Thoracic aorta (tissue), 2 donors: Measurements from ENCODE around the gene WDFY4. TPM values are rescaled to one million over a fixed set of nuclear protein-coding genes. Genes with fewer than 3 reads are reported as not detected.

Experiments used
- ATAC-seq: fragments of 150-250 bp; one replicate; pipeline ENCODE4 v1.8.0; 2017; ENCODE audit warnings: low read depth; ENCODE audit not compliant: insufficient number of reproducible peaks, low FRiP score
- DNase-seq: peaks from one replicate; pipeline ENCODE4 v3.0.0-alpha.2; 2020; ENCODE audit warnings: low spot score
- H3K27ac ChIP-seq, 2 donors: fragments of 200-600 bp; sonication (generic); 1 replicate in 1 of 2; 2 replicates in 1 of 2; pipeline ENCODE4 v1.5.1; 2016; ENCODE audit warnings: mild to moderate bottlenecking in 2 of 2, moderate library complexity in 2 of 2
- H3K27me3 ChIP-seq: fragments of 200-600 bp; sonication (generic); replicated peaks from 2 replicates; pipeline ENCODE4 v1.6.0; 2016; ENCODE audit warnings: mild to moderate bottlenecking; ENCODE audit not compliant: insufficient read depth
- H3K36me3 ChIP-seq: fragments of 200-600 bp; sonication (generic); one replicate; pipeline ENCODE4 v1.5.1; 2016
- H3K4me1 ChIP-seq, 2 donors: fragments of 200-600 bp; sonication (generic); 1 replicate in 1 of 2; 2 replicates in 1 of 2; pipeline versions ENCODE4 v1.5.1 to v1.6.0; 2016; ENCODE audit warnings: low read depth in 2 of 2, mild to moderate bottlenecking in 1 of 2; ENCODE audit not compliant: control insufficient read depth in 1 of 2
- H3K4me3 ChIP-seq: fragments of 200-600 bp; sonication (generic); 2 replicates; pipeline ENCODE4 v1.5.1; 2016; ENCODE audit warnings: mild to moderate bottlenecking
- H3K9me3 ChIP-seq: fragments of 200-600 bp; sonication (generic); 2 replicates; pipeline ENCODE4 v1.5.1; 2016
- total RNA-seq, 2 donors: library from RNA; depleted of rRNA; stranded (reverse); fragments of >200 nt; gene quantifications; one replicate each; pipeline versions ENCODE4 v1.1.0 to v1.2.3, GENCODE V29; 2016
- TF ChIP-seq, protein P1 (sequence below): fragments of 200-600 bp; sonication (generic); IDR thresholded peaks from one replicate; pipeline ENCODE4 v1.5.1; 2019; ENCODE audit warnings: antibody characterized with exemption

The WDFY4 gene
- total RNA-seq, 2 donors from 2014 or later: 10.0 to 14.9 TPM

- Histone ChIP-seq H3K9me3 (no peaks in the 10 kb centered on the region), H3K27me3 (no peaks in the 10 kb centered on the region), H3K4me3 (no peak overlapping the region), H3K36me3 (no peaks in the 10 kb centered on the region), H3K4me1 (no peaks in the 10 kb centered on the region), H3K27ac (no peak overlapping the region)
- ATAC-seq (no peak), DNase-seq (no peak)
- TF ChIP-seq, protein P1, sequence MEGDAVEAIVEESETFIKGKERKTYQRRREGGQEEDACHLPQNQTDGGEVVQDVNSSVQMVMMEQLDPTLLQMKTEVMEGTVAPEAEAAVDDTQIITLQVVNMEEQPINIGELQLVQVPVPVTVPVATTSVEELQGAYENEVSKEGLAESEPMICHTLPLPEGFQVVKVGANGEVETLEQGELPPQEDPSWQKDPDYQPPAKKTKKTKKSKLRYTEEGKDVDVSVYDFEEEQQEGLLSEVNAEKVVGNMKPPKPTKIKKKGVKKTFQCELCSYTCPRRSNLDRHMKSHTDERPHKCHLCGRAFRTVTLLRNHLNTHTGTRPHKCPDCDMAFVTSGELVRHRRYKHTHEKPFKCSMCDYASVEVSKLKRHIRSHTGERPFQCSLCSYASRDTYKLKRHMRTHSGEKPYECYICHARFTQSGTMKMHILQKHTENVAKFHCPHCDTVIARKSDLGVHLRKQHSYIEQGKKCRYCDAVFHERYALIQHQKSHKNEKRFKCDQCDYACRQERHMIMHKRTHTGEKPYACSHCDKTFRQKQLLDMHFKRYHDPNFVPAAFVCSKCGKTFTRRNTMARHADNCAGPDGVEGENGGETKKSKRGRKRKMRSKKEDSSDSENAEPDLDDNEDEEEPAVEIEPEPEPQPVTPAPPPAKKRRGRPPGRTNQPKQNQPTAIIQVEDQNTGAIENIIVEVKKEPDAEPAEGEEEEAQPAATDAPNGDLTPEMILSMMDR: no peak
Observed at GRCh38 chr10:48894911-48895802, 210.5 kb downstream of the WDFY4 start.

DNA sequence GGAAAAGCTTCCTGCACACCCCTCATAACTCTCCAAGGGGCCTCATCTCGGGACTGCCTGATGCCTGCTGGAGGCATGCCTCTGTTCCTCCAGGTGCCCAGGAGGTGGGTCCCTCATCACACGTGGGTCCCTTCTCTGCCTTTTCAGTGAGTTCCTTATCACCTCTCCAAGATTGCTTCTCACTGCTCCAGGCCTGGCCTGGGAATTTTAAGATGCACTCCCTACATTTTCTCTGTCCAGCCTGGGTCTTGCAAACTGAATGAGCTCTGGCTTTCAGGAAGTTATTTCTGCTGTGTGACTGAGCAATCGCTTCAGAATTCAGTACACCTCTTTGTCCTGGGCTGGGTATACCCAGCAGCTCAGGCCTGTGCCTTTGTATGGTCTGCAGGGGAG lies 211.1 kb downstream of the WDFY4 start:
- no peak overlapping the region for H3K4me3 ChIP-seq
- no peaks in the 10 kb centered on the region for H3K27me3 ChIP-seq
- H3K36me3 ChIP-seq: no peaks in the 10 kb centered on the region
- TF ChIP-seq, protein P1: no peak
- ATAC-seq: no peak
- no peak overlapping the region for H3K27ac ChIP-seq
- H3K9me3 ChIP-seq: no peaks in the 10 kb centered on the region
- no peaks in the 10 kb centered on the region for H3K4me1 ChIP-seq
- no peak for DNase-seq

- H3K9me3 ChIP-seq: no peaks in the 10 kb centered on the region
- TF ChIP-seq, protein P1: no peak
- H3K36me3 ChIP-seq: no peaks in the 10 kb centered on the region
- no peak overlapping the region for H3K4me3 ChIP-seq
- H3K4me1 ChIP-seq: peaks cover 0 to 8% of the 10 kb centered on the region in 2 donors
- H3K27me3 ChIP-seq: no peaks in the 10 kb centered on the region
- no peak overlapping the region for H3K27ac ChIP-seq
- DNase-seq: no peak
- no peak for ATAC-seq
Observed at GRCh38 chr10:48896756-48897440, 212.2 kb downstream of the WDFY4 start.

GRCh38 chr10:48897441-48897790 lies 212.7 kb downstream of the WDFY4 start:
- Histone ChIP-seq H3K27me3 (no peaks in the 10 kb centered on the region), H3K27ac (no peak overlapping the region), H3K4me3 (no peak overlapping the region), H3K36me3 (no peaks in the 10 kb centered on the region), H3K9me3 (no peaks in the 10 kb centered on the region), H3K4me1 (peaks cover 0 to 8% of the 10 kb centered on the region in 2 donors)
- DNase-seq: no peak
- TF ChIP-seq, protein P1: no peak
- no peak for ATAC-seq

DNA sequence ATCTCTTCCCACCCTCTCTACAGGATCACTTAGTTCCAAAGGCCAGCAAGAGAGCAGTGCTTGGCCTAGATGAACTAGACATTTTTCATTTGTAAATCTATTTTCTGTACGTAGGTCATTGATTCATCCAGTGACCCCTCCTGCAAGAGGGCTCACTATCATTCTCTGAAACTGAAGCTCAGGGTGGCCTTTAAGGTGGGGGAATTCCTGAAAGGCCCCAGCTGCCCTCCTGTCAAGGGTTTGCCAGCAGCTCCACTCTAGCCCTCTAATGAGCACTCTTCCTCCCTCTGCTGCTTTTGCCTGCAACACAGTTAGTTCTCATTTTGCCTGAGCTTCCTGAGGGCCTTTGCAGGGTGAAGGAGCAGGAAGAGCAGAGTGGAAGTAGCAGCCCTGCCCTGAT lies 213.8 kb downstream of the WDFY4 start:
- H3K9me3 ChIP-seq: no peaks in the 10 kb centered on the region
- no peaks in the 10 kb centered on the region for H3K36me3 ChIP-seq
- TF ChIP-seq, protein P1: no peak
- ATAC-seq (no peak), DNase-seq (no peak)
- peaks cover 0 to 8% of the 10 kb centered on the region in 2 donors for H3K4me1 ChIP-seq
- H3K4me3 ChIP-seq: no peak overlapping the region
- no peaks in the 10 kb centered on the region for H3K27me3 ChIP-seq
- no peak overlapping the region for H3K27ac ChIP-seq
